ENCODE data around the gene KLK10. TPM values are rescaled to one million over a fixed set of nuclear protein-coding genes. Genes with fewer than 3 reads are reported as not detected.
A peak's percentile ranks its signal among the peaks of the same experiment; 100 is the strongest.

The KLK10 gene
- polyA plus RNA-seq, 1 donor (not counting 4 experiments of a cell fraction or from before 2014, with no cell fraction given): 56.3 TPM

DNA sequence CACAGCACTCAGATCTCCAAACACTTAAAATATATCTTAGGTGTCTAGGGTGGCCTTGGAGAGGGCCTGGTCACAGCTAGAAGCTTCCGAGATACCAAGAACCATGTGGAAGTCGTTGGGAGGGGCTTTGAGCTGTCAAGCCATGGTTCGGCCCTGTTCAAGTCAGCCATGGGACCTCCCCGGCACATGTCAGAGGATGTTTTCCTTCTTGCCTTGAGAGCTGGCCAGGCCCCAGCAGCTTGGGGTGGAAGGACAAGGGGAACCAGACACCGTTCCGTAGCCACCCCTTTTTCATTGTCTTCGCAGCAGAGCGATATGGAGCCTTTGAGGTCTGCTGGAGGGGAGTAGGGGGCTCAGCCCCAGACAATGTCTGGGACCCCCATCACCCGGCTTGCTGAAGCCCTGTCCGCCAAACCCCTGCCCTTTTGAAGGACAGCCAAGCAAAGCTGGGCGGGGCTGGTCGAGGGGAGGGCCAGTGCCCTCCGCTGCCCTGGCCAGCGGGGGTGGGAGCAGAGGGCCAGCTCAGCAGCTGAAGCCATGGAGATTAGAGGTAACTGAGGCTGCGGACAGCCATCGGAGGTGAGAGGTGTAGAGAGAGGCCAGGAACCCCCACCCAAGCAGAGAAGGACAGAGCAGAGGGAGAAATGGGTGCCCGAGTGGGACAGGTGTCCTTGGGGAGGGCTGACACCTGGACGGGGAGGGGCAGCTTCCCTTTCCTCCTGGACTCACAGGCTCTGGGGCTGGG is 6.5 kb upstream of the KLK10 start:
- H3K4me2 ChIP-seq (ENCODE audit: control insufficient read depth, extremely low read depth, insufficient read depth, low read depth, low read length): peak overlapping the region; percentile 33
- peaks cover 11% of the 10 kb centered on the region for H3K27me3 ChIP-seq (ENCODE audit: control insufficient read depth, extremely low read depth, insufficient read depth, low read length)
- H4K20me1 ChIP-seq (ENCODE audit: control insufficient read depth, extremely low read depth, insufficient read depth, low read length): no peaks in the 10 kb centered on the region
- H3K79me2 ChIP-seq (ENCODE audit: control insufficient read depth, insufficient read depth, low read length): no peaks in the 10 kb centered on the region
- peaks cover 0 to 5% of the 10 kb centered on the region in 2 experiments for H3K36me3 ChIP-seq (ENCODE audit: control insufficient read depth in 2 of 2, extremely low read depth in 1 of 2, insufficient read depth in 2 of 2, low read length in 2 of 2)
- peaks cover 18% of the 10 kb centered on the region for H3K4me1 ChIP-seq (ENCODE audit: control insufficient read depth, extremely low read depth, insufficient read depth, low read length)
- no peak overlapping the region for H2AFZ ChIP-seq (ENCODE audit: control insufficient read depth, low read length)
- no peaks in the 10 kb centered on the region for H3K9me1 ChIP-seq (ENCODE audit: control insufficient read depth, extremely low read depth, insufficient read depth, low read length)
- H3K9me3 ChIP-seq (ENCODE audit: control insufficient read depth, low read depth, low read length): no peaks in the 10 kb centered on the region
- H3K27ac ChIP-seq (ENCODE audit: control insufficient read depth, insufficient read depth, low read length): no peak overlapping the region
- FAIRE-seq (no peak), DNase-seq (ENCODE audit: low read depth, low spot score) (no peak)
- TF ChIP-seq EZH2 (IDR thresholded peaks at IDR 0.05; ENCODE audit: low read length): no peak
- TF ChIP-seq, protein P1, sequence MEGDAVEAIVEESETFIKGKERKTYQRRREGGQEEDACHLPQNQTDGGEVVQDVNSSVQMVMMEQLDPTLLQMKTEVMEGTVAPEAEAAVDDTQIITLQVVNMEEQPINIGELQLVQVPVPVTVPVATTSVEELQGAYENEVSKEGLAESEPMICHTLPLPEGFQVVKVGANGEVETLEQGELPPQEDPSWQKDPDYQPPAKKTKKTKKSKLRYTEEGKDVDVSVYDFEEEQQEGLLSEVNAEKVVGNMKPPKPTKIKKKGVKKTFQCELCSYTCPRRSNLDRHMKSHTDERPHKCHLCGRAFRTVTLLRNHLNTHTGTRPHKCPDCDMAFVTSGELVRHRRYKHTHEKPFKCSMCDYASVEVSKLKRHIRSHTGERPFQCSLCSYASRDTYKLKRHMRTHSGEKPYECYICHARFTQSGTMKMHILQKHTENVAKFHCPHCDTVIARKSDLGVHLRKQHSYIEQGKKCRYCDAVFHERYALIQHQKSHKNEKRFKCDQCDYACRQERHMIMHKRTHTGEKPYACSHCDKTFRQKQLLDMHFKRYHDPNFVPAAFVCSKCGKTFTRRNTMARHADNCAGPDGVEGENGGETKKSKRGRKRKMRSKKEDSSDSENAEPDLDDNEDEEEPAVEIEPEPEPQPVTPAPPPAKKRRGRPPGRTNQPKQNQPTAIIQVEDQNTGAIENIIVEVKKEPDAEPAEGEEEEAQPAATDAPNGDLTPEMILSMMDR (optimal IDR thresholded peaks at IDR 0.05 in 1 of 3, IDR thresholded peaks at IDR 0.05 in 1 of 3, conservative IDR thresholded peaks at IDR 0.05 in 1 of 3; ENCODE audit: extremely low read depth in 1 of 3, insufficient read depth in 2 of 3, low read length in 3 of 3): no peak
- peak overlapping the region in 1 of 3 experiments; percentile 44 for H3K4me3 ChIP-seq (ENCODE audit: control insufficient read depth in 2 of 3, extremely low read depth in 1 of 3, insufficient read depth in 2 of 3, low read depth in 1 of 3, low read length in 3 of 3)
- no peak overlapping the region for H3K9ac ChIP-seq (ENCODE audit: control insufficient read depth, extremely low read depth, insufficient read depth, low read length)
- dilution Hi-C loops (cut with MboI; ENCODE audit: extremely low pct_ligation_motif_present, low sequenced_read_pairs): no loop called here

DNA sequence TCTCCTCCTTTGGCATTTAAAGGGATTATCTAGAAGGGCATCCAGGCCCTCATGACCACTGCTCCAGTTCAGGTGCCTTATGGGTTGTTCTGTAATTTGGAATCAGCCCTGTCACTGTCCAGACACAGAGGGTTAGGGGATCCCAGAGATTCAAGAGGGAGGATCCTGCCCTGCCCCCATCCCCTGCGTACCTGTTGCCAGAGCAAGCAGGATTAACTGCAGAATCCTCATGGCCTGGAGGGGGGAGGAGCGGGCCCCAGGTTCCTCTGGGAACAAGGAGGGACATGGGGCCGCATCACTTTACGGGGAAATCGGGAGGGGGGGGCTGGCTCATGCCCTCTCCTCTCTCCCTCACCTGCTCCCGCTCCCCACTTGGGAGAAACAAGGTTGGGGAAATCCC is 5.9 kb upstream of the KLK10 start:
- dilution Hi-C loops (cut with MboI; ENCODE audit: extremely low pct_ligation_motif_present, low sequenced_read_pairs): no loop called here
- H3K9me1 ChIP-seq (ENCODE audit: control insufficient read depth, extremely low read depth, insufficient read depth, low read length): no peaks in the 10 kb centered on the region
- no peaks in the 10 kb centered on the region for H3K79me2 ChIP-seq (ENCODE audit: control insufficient read depth, insufficient read depth, low read length)
- TF ChIP-seq, protein P1 (optimal IDR thresholded peaks at IDR 0.05 in 1 of 3, IDR thresholded peaks at IDR 0.05 in 1 of 3, conservative IDR thresholded peaks at IDR 0.05 in 1 of 3; ENCODE audit: extremely low read depth in 1 of 3, insufficient read depth in 2 of 3, low read length in 3 of 3): no peak
- TF ChIP-seq EZH2 (IDR thresholded peaks at IDR 0.05; ENCODE audit: low read length): no peak
- no peaks in the 10 kb centered on the region for H4K20me1 ChIP-seq (ENCODE audit: control insufficient read depth, extremely low read depth, insufficient read depth, low read length)
- no peak overlapping the region for H3K4me2 ChIP-seq (ENCODE audit: control insufficient read depth, extremely low read depth, insufficient read depth, low read depth, low read length)
- FAIRE-seq (no peak), DNase-seq (ENCODE audit: low read depth, low spot score) (no peak)
- H3K27me3 ChIP-seq (ENCODE audit: control insufficient read depth, extremely low read depth, insufficient read depth, low read length): peaks cover 11% of the 10 kb centered on the region
- no peaks in the 10 kb centered on the region for H3K9me3 ChIP-seq (ENCODE audit: control insufficient read depth, low read depth, low read length)
- peak overlapping the region in 1 of 3 experiments; percentile 44 for H3K4me3 ChIP-seq (ENCODE audit: control insufficient read depth in 2 of 3, extremely low read depth in 1 of 3, insufficient read depth in 2 of 3, low read depth in 1 of 3, low read length in 3 of 3)
- H3K9ac ChIP-seq (ENCODE audit: control insufficient read depth, extremely low read depth, insufficient read depth, low read length): no peak overlapping the region
- H3K4me1 ChIP-seq (ENCODE audit: control insufficient read depth, extremely low read depth, insufficient read depth, low read length): peaks cover 18% of the 10 kb centered on the region
- no peak overlapping the region for H2AFZ ChIP-seq (ENCODE audit: control insufficient read depth, low read length)
- H3K27ac ChIP-seq (ENCODE audit: control insufficient read depth, insufficient read depth, low read length): no peak overlapping the region
- H3K36me3 ChIP-seq (ENCODE audit: control insufficient read depth in 2 of 2, extremely low read depth in 1 of 2, insufficient read depth in 2 of 2, low read length in 2 of 2): peaks cover 0 to 5% of the 10 kb centered on the region in 2 experiments
